Endothelial cell of umbilical vein (primary cell): Measurements from ENCODE around the gene NDUFS2. TPM values are rescaled to one million over a fixed set of nuclear protein-coding genes. Genes with fewer than 3 reads are reported as not detected.
"Not testable (repeated sequence)": the region's sequence is repeated elsewhere in the genome, so short reads cannot be mapped to it uniquely, and the experiment has no call there.

ENCODE experiments used
- BruUV-seq: library from RNA; stranded (reverse); fragments of 400-500 nt; replicated peaks from 2 replicates; lab custom pipeline; 2021; lab: Mats Ljungman, UMichigan
- CTCF ChIA-PET: fragments of 300-600, 350-600 bp; sonication (Branson Sonifier 250); formaldehyde crosslinking; loops from one replicate; lab custom pipeline; 2021; ENCODE audit warnings: antibody characterized with exemption, inconsistent platforms; lab: Charles Lee
- POLR2A ChIA-PET: fragments of 300-600, 350-600 bp; sonication (Branson Sonifier 250); formaldehyde crosslinking; loops from one replicate; lab custom pipeline; 2021; ENCODE audit warnings: antibody characterized with exemption, inconsistent platforms; lab: Charles Lee
- DNase-seq: peaks from one replicate; pipeline ENCODE4 v3.0.0-alpha.2; 2011; ENCODE audit warnings: low read depth, low spot score
- FAIRE-seq: peaks from 2 replicates; lab custom pipeline; 2011; peaks lifted over from hg19 to GRCh38; lab: Jason Lieb, UNC
- H2AFZ ChIP-seq: 2 replicates; pipeline ENCODE4 v1.6.0; 2012; ENCODE audit warnings: low read depth, low read length, control low read depth, inconsistent platforms
- H3K27ac ChIP-seq: 2 replicates; pipeline ENCODE4 v1.5.1; 2011; ENCODE audit warnings: low read depth, mild to moderate bottlenecking, control low read depth, low read length, moderate library complexity; ENCODE audit not compliant: insufficient read depth
- H3K27me3 ChIP-seq, 2 experiments: 2 replicates each; pipeline versions ENCODE4 v1.6.0 to v1.6.1; 2011; ENCODE audit warnings: low read length in 2 of 2, mixed read lengths in 1 of 2; ENCODE audit not compliant: control insufficient read depth in 2 of 2, insufficient read depth in 2 of 2
- H3K36me3 ChIP-seq, 2 experiments: 2 replicates in 1 of 2; 3 replicates in 1 of 2; pipeline ENCODE4 v1.5.1; 2011; ENCODE audit warnings: low read length in 2 of 2, mild to moderate bottlenecking in 1 of 2, moderate library complexity in 1 of 2; ENCODE audit not compliant: control insufficient read depth in 2 of 2, insufficient read depth in 2 of 2; ENCODE audit errors: extremely low read depth in 1 of 2
- H3K4me1 ChIP-seq: 3 replicates; pipeline ENCODE4 v1.5.1; 2011; ENCODE audit warnings: mild to moderate bottlenecking, low read length; ENCODE audit not compliant: control insufficient read depth, insufficient read depth; ENCODE audit errors: extremely low read depth
- H3K4me2 ChIP-seq: 2 replicates; pipeline ENCODE4 v1.6.1; 2011; ENCODE audit warnings: low read length, control low read depth, mixed read lengths; ENCODE audit not compliant: insufficient read depth
- H3K4me3 ChIP-seq, 3 experiments: fragments of 200-600 bp in 1 of 3; sonication (generic), shearing (Covaris generic) in 1 of 3; replicated peaks in 1 of 3; 2 replicates each; pipeline ENCODE4 v1.5.1; 2011 to 2016; ENCODE audit warnings: control low read depth in 3 of 3, low read length in 3 of 3, mild to moderate bottlenecking in 2 of 3, inconsistent platforms in 1 of 3, low read depth in 1 of 3, moderate library complexity in 1 of 3; ENCODE audit not compliant: insufficient read depth in 1 of 3
- H3K79me2 ChIP-seq: 2 replicates; pipeline ENCODE4 v1.6.0; 2012; ENCODE audit warnings: low read length, inconsistent platforms; ENCODE audit not compliant: control insufficient read depth, insufficient read depth
- H3K9ac ChIP-seq: replicated peaks from 2 replicates; pipeline ENCODE3; 2011; ENCODE audit warnings: low read length, control low read depth; ENCODE audit not compliant: insufficient read depth; ENCODE audit errors: extremely low read depth
- H3K9me1 ChIP-seq: replicated peaks from 3 replicates; pipeline ENCODE4 v1.6.0; 2011; ENCODE audit warnings: mild to moderate bottlenecking, low read length; ENCODE audit not compliant: control insufficient read depth, insufficient read depth; ENCODE audit errors: extremely low read depth
- H3K9me3 ChIP-seq: replicated peaks from 2 replicates; pipeline ENCODE4 v1.5.1; 2012; ENCODE audit warnings: low read length, inconsistent platforms; ENCODE audit not compliant: control insufficient read depth, insufficient read depth
- H4K20me1 ChIP-seq: replicated peaks from 2 replicates; pipeline ENCODE3; 2011; ENCODE audit warnings: mild to moderate bottlenecking, low read length; ENCODE audit not compliant: control insufficient read depth, insufficient read depth; ENCODE audit errors: extremely low read depth
- FOS ChIP-seq: IDR thresholded peaks from 2 replicates; pipeline ENCODE4 v1.6.1; 2011; ENCODE audit warnings: mild to moderate bottlenecking, low read length, moderate library complexity, borderline replicate concordance; ENCODE audit not compliant: insufficient read depth
- GATA2 ChIP-seq: IDR thresholded peaks from 2 replicates; pipeline ENCODE4 v1.7.0; 2011; ENCODE audit warnings: low read depth, mild to moderate bottlenecking, moderate library complexity, mixed read lengths, low read length; ENCODE audit not compliant: insufficient read length, insufficient read depth
- JUN ChIP-seq: IDR thresholded peaks from 2 replicates; pipeline ENCODE4 v1.6.1; 2011; ENCODE audit warnings: borderline replicate concordance, low read depth; ENCODE audit not compliant: insufficient read length, insufficient read depth
- MAX ChIP-seq: IDR thresholded peaks from 2 replicates; pipeline ENCODE4 v1.6.1; 2011; ENCODE audit not compliant: insufficient read depth, insufficient read length
- POLR2A ChIP-seq: IDR thresholded peaks from 2 replicates; pipeline ENCODE4 v1.6.1; 2012; ENCODE audit warnings: low read depth, mild to moderate bottlenecking, control low read depth, low read length
- dilution Hi-C: fragments of 300-500 bp; cut with MboI; formaldehyde crosslinking; loops from one replicate; pipeline ENCODE4 v1.15.0; 2019; ENCODE audit warnings: low sequenced_read_pairs; ENCODE audit not compliant: extremely low pct_ligation_motif_present
- intact Hi-C: fragments of 100-400 bp; cut with micrococcal nuclease; formaldehyde crosslinking; loops from one replicate; pipeline ENCODE4 v1.10.0; 2022
- polyA plus RNA-seq, 4 experiments: library from polyadenylated mRNA; depleted of rRNA in 3 of 4; stranded (reverse) in 3 of 4; unstranded in 1 of 4; fragments of >200 nt; gene quantifications; 2 replicates each; pipeline versions ENCODE4 v1.2.1 to v1.2.3, GENCODE V29; 2011 to 2012; ENCODE audit warnings: missing spikeins in 1 of 4
- total RNA-seq: library from RNA; stranded (reverse); gene quantifications from 2 replicates; pipeline ENCODE4 v1.2.3, GENCODE V29; 2021

The NDUFS2 gene
- total and polyA plus RNA-seq, 2 donors (not counting 3 experiments of a cell fraction or from before 2014, with no cell fraction given) = 95.1 to 130 TPM

DNA sequence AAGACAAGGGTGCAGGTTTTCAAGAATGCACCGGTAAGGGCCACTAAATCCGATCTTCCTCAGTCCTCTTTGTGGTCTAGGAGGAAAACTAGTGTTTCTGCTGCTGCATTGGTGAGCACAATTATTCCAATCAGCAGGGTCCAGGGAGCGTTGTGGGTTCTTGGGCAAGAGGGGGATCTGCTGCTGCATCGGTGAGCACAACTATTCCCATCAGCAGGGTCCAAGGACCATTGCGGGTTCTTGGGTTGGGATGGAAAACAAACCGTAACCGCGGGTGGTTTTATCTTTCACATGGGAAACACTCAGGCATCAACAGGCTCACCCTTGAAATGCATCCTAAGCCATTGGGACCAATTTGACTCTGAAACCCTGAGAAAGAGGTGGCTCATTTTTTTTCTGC lies 49.4 kb downstream of the NDUFS2 start:
- Histone ChIP-seq H3K4me1 (no peaks in the 10 kb centered on the region), H3K9me1 (no peaks in the 10 kb centered on the region), H3K9ac (no peak overlapping the region), H3K4me2 (no peak overlapping the region), H3K9me3 (no peaks in the 10 kb centered on the region), H4K20me1 (no peaks in the 10 kb centered on the region), H3K79me2 (no peaks in the 10 kb centered on the region), H3K4me3 (no peak overlapping the region), H2AFZ (no peak overlapping the region), H3K27me3 (no peaks in the 10 kb centered on the region), H3K36me3 (no peaks in the 10 kb centered on the region), H3K27ac (no peak overlapping the region)
- intact Hi-C loops (no loop called here), dilution Hi-C loops (no loop called here)
- CTCF ChIA-PET = no interaction called here
- POLR2A ChIA-PET = no interaction called here
- no TSS peak for BruUV-seq
- DNase-seq (no peak), FAIRE-seq (no peak)
- TF ChIP-seq JUN = no peak
- TF ChIP-seq MAX = no peak
- no peak for TF ChIP-seq POLR2A
- TF ChIP-seq GATA2 = no peak
- no peak for TF ChIP-seq FOS

DNA sequence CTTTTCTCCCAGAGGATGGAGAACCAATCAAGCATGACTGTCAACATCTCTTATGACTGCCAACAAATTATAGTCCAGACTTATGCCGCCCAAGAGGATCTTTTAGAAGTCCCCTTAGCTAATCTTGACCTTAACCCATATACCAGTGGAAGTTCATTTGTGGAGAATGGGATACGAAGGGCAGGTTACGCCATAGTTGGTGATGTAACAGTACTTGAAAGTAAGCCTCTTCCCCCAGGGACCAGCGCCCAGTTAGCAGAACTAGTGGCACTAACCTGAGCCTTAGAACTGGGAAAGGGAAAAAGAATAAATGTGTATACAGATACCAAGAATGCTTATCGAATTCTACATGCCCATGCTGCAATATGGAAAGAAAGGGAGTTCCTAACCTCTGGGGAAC lies 53.1 kb downstream of the NDUFS2 start:
- H3K36me3 ChIP-seq, POLR2A ChIA-PET, H3K4me1 ChIP-seq, DNase-seq, H3K79me2 ChIP-seq, BruUV-seq, H3K9me3 ChIP-seq, dilution Hi-C loops, H3K4me3 ChIP-seq, H4K20me1 ChIP-seq, intact Hi-C loops, H3K9ac ChIP-seq, H3K27ac ChIP-seq, H2AFZ ChIP-seq, FAIRE-seq, H3K9me1 ChIP-seq, CTCF ChIA-PET, H3K4me2 ChIP-seq: not testable (repeated sequence)
- peaks cover 15 to 26% of the 10 kb centered on the region in 2 experiments for H3K27me3 ChIP-seq

DNA sequence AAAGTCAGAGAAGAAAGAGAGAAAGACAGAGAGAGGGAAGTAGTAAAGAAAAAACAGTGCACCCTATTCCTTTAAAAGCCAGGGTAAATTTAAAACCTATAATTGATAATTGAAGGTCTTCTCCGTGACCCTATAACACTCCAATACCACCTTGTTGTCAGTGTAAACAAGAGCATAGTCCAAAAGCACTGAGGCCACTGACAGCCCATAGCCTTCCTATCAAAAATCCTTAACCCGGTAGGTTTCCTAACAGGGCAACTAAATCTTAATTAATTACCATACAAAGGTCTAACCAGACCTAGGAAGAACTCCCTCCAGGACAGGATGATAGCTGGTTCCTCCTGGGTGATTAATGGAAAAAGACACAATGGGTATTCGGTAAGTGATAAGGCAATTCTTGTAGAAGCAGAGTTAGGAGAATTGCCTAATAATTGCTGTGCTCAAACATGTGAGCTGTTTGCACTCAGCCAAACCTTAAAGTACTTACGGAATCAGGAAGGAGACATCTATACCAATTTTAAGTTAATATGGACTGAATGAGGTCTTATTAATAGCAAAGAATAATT lies 53.9 kb downstream of the NDUFS2 start:
- CTCF ChIA-PET, H3K4me2 ChIP-seq, H3K4me1 ChIP-seq, dilution Hi-C loops, DNase-seq, H3K4me3 ChIP-seq, H3K79me2 ChIP-seq, H3K9ac ChIP-seq, FAIRE-seq, H3K27ac ChIP-seq, intact Hi-C loops, H4K20me1 ChIP-seq, POLR2A ChIA-PET, H2AFZ ChIP-seq, BruUV-seq, H3K9me1 ChIP-seq, H3K36me3 ChIP-seq, H3K9me3 ChIP-seq: not testable (repeated sequence)
- peaks cover 23 to 33% of the 10 kb centered on the region in 2 experiments for H3K27me3 ChIP-seq
